ENCODE results near the gene WWC2.

Gene WWC2

DNA sequence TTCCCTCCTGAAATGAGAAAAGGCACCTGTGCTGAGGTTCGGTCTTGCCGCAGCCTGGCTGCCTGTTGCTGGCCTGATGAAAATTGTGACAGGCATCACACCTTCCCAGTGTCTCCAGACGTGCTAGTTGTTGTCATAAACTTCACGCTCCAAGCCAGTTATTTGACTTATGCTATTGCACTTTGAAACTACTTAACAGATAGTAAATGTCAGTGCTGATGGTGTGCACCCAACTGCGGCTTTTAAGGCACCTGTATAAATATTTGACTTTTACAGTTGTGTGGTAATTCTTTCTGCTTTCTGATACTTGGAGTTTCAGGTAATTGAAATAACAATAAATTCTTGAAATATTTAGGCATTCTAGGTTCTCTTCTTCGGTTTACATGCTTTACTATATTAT is 1.8 kb downstream of the WWC2 start:
- no peaks in the 10 kb centered on the region for H3K27me3 ChIP-seq
- H3K36me3 ChIP-seq: no peaks in the 10 kb centered on the region
- intact Hi-C loops (cut with DNase I; ENCODE audit: low total_unique reads): no loop called here

DNA sequence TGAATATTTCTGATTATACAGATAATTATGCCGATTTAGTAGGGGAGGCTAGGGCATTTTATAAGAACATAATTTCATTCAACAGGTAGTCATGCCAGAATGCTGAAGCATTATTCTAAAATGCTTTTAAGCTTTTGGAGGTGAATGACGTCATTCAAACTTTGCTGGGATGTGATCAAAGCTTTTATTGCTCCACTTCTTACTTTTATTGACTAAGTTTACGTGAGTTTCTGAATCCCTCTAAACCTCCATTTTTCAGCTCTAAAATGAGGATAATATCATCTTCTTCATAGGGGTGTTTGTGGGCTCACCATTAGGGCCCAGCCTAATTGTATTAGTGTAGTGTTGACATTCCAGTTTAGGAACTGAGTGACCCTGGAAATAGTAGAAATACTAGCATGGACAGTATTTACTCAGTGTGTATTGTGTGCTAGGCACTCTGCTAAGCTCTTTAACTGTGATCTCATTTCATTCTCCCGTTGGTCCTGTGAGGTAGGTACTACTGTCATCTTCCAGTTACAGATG is 3.0 kb downstream of the WWC2 start:
- TF ChIP-seq CTCF (IDR thresholded peaks at IDR 0.05): no peak
- Histone ChIP-seq H3K4me1 (peaks cover 0 to 38% (median 9%) of the 10 kb centered on the region in 4 donors), H3K36me3 (no peaks in the 10 kb centered on the region), H3K27ac (no peak overlapping the region), H3K27me3 (no peaks in the 10 kb centered on the region), H3K9me3 (no peaks in the 10 kb centered on the region), H3K4me3 (no peak overlapping the region)
- no peak for DNase-seq
- intact Hi-C loops (cut with DNase I; ENCODE audit: low total_unique reads): no loop called here

More for the DNA sequence above, 1.8 kb downstream of the WWC2 start:
- DNase-seq: no peak
- no peak for TF ChIP-seq CTCF (IDR thresholded peaks at IDR 0.05)
- peak overlapping the region; percentile 85 to 88 for H3K4me3 ChIP-seq
- no peaks in the 10 kb centered on the region for H3K9me3 ChIP-seq
- peaks cover 0 to 32% (median 9%) of the 10 kb centered on the region in 4 donors for H3K4me1 ChIP-seq
- H3K27ac ChIP-seq: no peak overlapping the region

GRCh38 chr4:183105092-183105491 is 6.0 kb downstream of the WWC2 start:
- H3K4me3 ChIP-seq: no peak overlapping the region
- H3K9me3 ChIP-seq: no peaks in the 10 kb centered on the region
- H3K36me3 ChIP-seq: no peaks in the 10 kb centered on the region
- TF ChIP-seq CTCF (IDR thresholded peaks at IDR 0.05): no peak
- intact Hi-C loops (cut with DNase I; ENCODE audit: low total_unique reads): no loop called here
- H3K27me3 ChIP-seq: no peaks in the 10 kb centered on the region
- H3K27ac ChIP-seq: no peak overlapping the region
- no peak for DNase-seq
- peaks cover 0 to 34% (median 5%) of the 10 kb centered on the region in 4 donors for H3K4me1 ChIP-seq

DNA sequence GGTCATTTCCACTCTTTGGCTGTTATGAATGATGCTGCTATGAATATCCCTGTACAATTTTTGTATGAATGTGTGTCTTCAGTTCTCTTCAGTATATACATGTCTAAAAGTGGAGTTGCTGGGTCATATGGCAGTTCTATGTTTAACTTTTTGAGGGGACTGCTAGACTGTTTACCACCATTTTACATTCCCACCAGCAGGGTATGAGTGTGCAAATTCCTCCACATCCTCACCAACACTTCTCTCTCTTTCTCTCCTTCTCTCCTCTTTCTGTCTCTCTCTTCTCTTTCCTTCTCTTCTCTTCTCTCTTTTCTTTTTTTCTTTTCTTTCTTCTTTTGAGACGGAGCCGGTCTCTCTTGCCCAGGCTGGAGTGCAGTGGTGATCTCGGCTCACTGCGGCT is 7.8 kb downstream of the WWC2 start:
- H3K4me1 ChIP-seq: peaks cover 0 to 24% (median 3%) of the 10 kb centered on the region in 4 donors
- H3K4me3 ChIP-seq: no peak overlapping the region
- H3K36me3 ChIP-seq: no peaks in the 10 kb centered on the region
- no peak overlapping the region for H3K27ac ChIP-seq
- TF ChIP-seq CTCF (IDR thresholded peaks at IDR 0.05): no peak
- no peak for DNase-seq
- H3K27me3 ChIP-seq: no peaks in the 10 kb centered on the region
- no peaks in the 10 kb centered on the region for H3K9me3 ChIP-seq
- intact Hi-C loops (cut with DNase I; ENCODE audit: low total_unique reads): no loop called here

DNA sequence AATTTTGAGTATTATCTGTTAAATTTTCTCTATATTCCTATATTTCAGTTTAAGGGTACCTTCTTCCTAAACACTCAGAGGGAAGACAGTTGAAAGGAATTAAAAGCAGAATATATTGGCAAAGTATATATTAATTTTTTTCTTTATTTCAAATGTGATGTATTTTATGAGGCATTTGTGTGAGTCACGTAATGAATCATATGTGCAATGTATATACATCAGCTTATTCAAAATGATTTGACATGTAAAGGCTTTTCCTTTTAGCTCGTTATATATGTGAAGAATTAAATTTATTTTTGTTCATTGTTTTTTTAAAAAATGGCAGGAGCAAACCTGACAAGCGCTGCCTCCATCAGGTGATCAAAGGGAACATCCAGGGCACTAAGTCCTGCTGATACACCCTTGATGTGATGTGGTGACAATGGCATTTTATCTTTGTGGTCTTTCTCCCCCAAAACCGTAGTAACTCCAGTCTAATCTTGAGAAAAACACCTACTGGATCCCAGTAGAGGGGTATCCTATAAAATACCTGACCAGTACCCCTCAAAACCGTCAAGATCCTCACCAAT is 8.9 kb downstream of the WWC2 start:
- intact Hi-C loops (cut with DNase I; ENCODE audit: low total_unique reads): no loop called here
- no peaks in the 10 kb centered on the region for H3K27me3 ChIP-seq
- DNase-seq: no peak
- no peaks in the 10 kb centered on the region for H3K36me3 ChIP-seq
- H3K27ac ChIP-seq: no peak overlapping the region
- no peak for TF ChIP-seq CTCF (IDR thresholded peaks at IDR 0.05)
- peaks cover 0 to 27% (median 3%) of the 10 kb centered on the region in 4 donors for H3K4me1 ChIP-seq
- H3K4me3 ChIP-seq: no peak overlapping the region
- no peaks in the 10 kb centered on the region for H3K9me3 ChIP-seq
